Measurements from ENCODE around the gene PDZK1.
A peak's percentile ranks its signal among the peaks of the same experiment; 100 is the strongest.
"Not testable (repeated sequence)": the region's sequence is repeated elsewhere in the genome, so short reads cannot be mapped to it uniquely, and the experiment has no call there.

Gene PDZK1

GRCh38 chr1:145710291-145711027 lies 3.3 kb upstream of the PDZK1 start:
- DNase-seq (ENCODE audit: extremely low read depth in 1 of 2, low read depth in 1 of 2), result no peak

- DNase-seq (ENCODE audit: extremely low read depth in 1 of 2, low read depth in 1 of 2), result no peak
Observed at GRCh38 chr1:145708063-145708462, 895 bp upstream of the PDZK1 start.

GRCh38 chr1:145706086-145706664 lies 993 bp downstream of the PDZK1 start:
- DNase-seq (ENCODE audit: extremely low read depth in 1 of 2, low read depth in 1 of 2), result no peak

- DNase-seq (ENCODE audit: extremely low read depth in 1 of 2, low read depth in 1 of 2), result no peak
Observed at GRCh38 chr1:145705622-145706021, 1.5 kb downstream of the PDZK1 start.

GRCh38 chr1:145702826-145703225 lies 4.3 kb downstream of the PDZK1 start:
- DNase-seq (ENCODE audit: extremely low read depth in 1 of 2, low read depth in 1 of 2), result no peak

GRCh38 chr1:145702052-145702451 lies 5.1 kb downstream of the PDZK1 start:
- no peak for DNase-seq (ENCODE audit: extremely low read depth in 1 of 2, low read depth in 1 of 2)

- no peak for DNase-seq (ENCODE audit: extremely low read depth in 1 of 2, low read depth in 1 of 2)
Observed at GRCh38 chr1:145701306-145701862, 5.8 kb downstream of the PDZK1 start.

GRCh38 chr1:145696630-145696960 lies 10.6 kb downstream of the PDZK1 start:
- DNase-seq (ENCODE audit: extremely low read depth in 1 of 2, low read depth in 1 of 2), result no peak

- no peak for DNase-seq (ENCODE audit: extremely low read depth in 1 of 2, low read depth in 1 of 2)
Observed at GRCh38 chr1:145695821-145696629, 11.1 kb downstream of the PDZK1 start.

GRCh38 chr1:145692785-145693443 lies 14.3 kb downstream of the PDZK1 start:
- no peak for DNase-seq (ENCODE audit: extremely low read depth in 1 of 2, low read depth in 1 of 2)

GRCh38 chr1:145690587-145691558 lies 16.3 kb downstream of the PDZK1 start:
- peak in 1 of 2 donors; percentile 3 for DNase-seq (ENCODE audit: extremely low read depth in 1 of 2, low read depth in 1 of 2)

- DNase-seq (ENCODE audit: extremely low read depth in 1 of 2, low read depth in 1 of 2), result no peak
Observed at GRCh38 chr1:145689922-145690321, 17.2 kb downstream of the PDZK1 start.

- DNase-seq (ENCODE audit: extremely low read depth in 1 of 2, low read depth in 1 of 2), result no peak
Observed at GRCh38 chr1:145688924-145689323, 18.2 kb downstream of the PDZK1 start.

GRCh38 chr1:145688328-145688727 lies 18.8 kb downstream of the PDZK1 start:
- no peak for DNase-seq (ENCODE audit: extremely low read depth in 1 of 2, low read depth in 1 of 2)

- not testable (repeated sequence) for DNase-seq (ENCODE audit: extremely low read depth in 1 of 2, low read depth in 1 of 2)
Observed at GRCh38 chr1:145686078-145686477, 21.1 kb downstream of the PDZK1 start.

- DNase-seq (ENCODE audit: extremely low read depth in 1 of 2, low read depth in 1 of 2), result not testable (repeated sequence)
Observed at GRCh38 chr1:145684858-145685257, 22.3 kb downstream of the PDZK1 start.

- not testable (repeated sequence) for DNase-seq (ENCODE audit: extremely low read depth in 1 of 2, low read depth in 1 of 2)
Observed at GRCh38 chr1:145673217-145673616, 34.0 kb downstream of the PDZK1 start.

GRCh38 chr1:145670995-145671745 lies 36.0 kb downstream of the PDZK1 start:
- not testable (repeated sequence) for DNase-seq (ENCODE audit: extremely low read depth in 1 of 2, low read depth in 1 of 2)

GRCh38 chr1:145665015-145665414 lies 42.2 kb downstream of the PDZK1 start:
- DNase-seq (ENCODE audit: extremely low read depth in 1 of 2, low read depth in 1 of 2), result not testable (repeated sequence)

Measured in activated CD8-positive, alpha-beta memory T cell treated with anti-CD3 and anti-CD28 coated beads for 1 hour (primary cell).